ENCODE results near the gene NRL.

DNA sequence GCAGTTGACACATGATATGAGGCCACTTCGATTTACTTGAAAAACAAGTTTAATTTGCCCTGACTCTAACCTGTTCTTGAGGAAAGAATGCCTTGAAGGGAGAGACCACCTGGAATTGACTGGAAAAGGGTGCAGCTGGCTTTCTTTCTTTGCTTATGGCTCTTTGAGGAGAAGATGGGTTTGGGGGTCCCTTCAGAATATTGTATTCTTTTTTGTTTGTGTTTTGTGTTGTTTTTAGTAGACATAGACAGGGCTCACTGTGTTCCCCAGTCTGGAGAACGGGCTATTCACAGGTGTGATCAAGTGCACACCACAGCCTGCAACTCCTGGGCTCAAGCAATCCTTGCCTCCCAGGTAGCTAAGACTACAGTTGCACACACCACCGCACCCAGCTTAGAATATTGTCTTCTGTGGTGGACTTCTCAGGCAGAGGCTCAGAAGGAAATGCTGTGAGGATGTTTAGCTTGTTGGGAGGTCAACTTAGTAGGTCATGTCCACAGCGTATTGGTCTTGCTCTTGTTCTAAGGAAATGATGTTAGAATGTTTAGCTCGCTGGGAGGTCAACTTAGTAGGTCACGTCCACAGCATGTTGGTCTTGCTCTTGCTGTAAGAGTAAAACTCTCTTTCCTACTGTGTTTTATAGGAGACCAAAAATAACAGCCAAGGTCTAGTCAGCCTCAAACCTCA, 1.5 kb upstream of the NRL start:
- TF ChIP-seq, protein P1, sequence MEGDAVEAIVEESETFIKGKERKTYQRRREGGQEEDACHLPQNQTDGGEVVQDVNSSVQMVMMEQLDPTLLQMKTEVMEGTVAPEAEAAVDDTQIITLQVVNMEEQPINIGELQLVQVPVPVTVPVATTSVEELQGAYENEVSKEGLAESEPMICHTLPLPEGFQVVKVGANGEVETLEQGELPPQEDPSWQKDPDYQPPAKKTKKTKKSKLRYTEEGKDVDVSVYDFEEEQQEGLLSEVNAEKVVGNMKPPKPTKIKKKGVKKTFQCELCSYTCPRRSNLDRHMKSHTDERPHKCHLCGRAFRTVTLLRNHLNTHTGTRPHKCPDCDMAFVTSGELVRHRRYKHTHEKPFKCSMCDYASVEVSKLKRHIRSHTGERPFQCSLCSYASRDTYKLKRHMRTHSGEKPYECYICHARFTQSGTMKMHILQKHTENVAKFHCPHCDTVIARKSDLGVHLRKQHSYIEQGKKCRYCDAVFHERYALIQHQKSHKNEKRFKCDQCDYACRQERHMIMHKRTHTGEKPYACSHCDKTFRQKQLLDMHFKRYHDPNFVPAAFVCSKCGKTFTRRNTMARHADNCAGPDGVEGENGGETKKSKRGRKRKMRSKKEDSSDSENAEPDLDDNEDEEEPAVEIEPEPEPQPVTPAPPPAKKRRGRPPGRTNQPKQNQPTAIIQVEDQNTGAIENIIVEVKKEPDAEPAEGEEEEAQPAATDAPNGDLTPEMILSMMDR (IDR thresholded peaks at IDR 0.05), result no peak
- no peak for TF ChIP-seq MAX (CRISPR knock-in tag; IDR thresholded peaks at IDR 0.05)
